Measurements from ENCODE around the gene CA7. TPM values are rescaled to one million over a fixed set of nuclear protein-coding genes. Genes with fewer than 3 reads are reported as not detected.
A peak's percentile ranks its signal among the peaks of the same experiment; 100 is the strongest.
"Not testable (repeated sequence)": the region's sequence is repeated elsewhere in the genome, so short reads cannot be mapped to it uniquely, and the experiment has no call there.

Gene CA7
- total RNA-seq, 4 donors from 2014 or later: 0.33 TPM; not detected in 3

DNA sequence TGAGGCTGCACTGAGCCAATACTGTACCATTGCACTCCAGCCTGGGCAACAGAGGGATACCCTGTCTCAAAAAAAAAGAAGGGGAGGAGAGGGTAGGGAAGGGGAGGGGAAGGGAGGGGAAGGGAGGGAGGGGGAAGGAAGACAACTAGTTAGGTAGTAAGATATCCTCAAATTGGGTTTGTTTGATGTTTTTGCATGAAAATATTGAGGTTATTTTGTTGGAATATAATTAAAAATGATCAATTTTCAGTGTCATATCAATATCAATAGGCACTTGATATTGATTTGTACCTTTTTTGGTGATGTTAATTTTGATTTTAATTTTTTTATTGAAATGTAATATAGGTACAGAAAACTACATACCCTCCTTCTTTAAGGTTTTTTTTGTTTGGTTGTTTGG, 19.5 kb downstream of the CA7 start:
- Histone ChIP-seq H3K27ac (replicated peaks in 1 of 4) (no peak overlapping the region), H3K36me3 (no peaks in the 10 kb centered on the region), H3K4me3 (no peak overlapping the region), H3K27me3 (no peaks in the 10 kb centered on the region), H3K4me1 (peaks cover 6 to 20% (median 18%) of the 10 kb centered on the region in 4 donors), H3K9me3 (no peaks in the 10 kb centered on the region)
- TF ChIP-seq POLR2AphosphoS5 (IDR thresholded peaks at IDR 0.05): no peak
- no peak for TF ChIP-seq POLR2A (IDR thresholded peaks at IDR 0.05; ENCODE audit: low read depth)
- TF ChIP-seq, protein P1, sequence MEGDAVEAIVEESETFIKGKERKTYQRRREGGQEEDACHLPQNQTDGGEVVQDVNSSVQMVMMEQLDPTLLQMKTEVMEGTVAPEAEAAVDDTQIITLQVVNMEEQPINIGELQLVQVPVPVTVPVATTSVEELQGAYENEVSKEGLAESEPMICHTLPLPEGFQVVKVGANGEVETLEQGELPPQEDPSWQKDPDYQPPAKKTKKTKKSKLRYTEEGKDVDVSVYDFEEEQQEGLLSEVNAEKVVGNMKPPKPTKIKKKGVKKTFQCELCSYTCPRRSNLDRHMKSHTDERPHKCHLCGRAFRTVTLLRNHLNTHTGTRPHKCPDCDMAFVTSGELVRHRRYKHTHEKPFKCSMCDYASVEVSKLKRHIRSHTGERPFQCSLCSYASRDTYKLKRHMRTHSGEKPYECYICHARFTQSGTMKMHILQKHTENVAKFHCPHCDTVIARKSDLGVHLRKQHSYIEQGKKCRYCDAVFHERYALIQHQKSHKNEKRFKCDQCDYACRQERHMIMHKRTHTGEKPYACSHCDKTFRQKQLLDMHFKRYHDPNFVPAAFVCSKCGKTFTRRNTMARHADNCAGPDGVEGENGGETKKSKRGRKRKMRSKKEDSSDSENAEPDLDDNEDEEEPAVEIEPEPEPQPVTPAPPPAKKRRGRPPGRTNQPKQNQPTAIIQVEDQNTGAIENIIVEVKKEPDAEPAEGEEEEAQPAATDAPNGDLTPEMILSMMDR (IDR thresholded peaks at IDR 0.05): no peak
- TF ChIP-seq EP300 (IDR thresholded peaks at IDR 0.05): no peak
- DNase-seq (ENCODE audit: extremely low spot score): no peak
- intact Hi-C loops (cut with DNase I): no loop called here

DNA sequence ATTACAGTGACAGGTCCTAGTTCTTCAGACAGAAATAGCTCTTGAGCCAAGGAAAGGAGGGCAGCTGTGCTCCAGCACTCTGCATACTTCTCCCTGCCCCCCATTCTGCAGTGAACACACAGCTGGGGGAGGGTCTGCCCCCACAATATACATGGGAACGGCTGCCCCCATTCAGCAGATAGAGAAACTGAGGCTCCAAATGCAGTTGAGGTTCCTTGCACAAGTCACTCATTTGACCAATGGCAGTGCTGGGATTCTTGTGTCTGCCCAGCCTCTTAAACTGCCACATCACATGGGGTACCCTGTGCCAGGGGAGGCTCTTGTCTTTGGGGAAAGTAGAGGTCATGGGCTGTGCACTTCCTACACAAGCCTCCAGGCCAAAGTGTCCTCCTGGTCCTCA, 25.2 kb downstream of the CA7 start:
- Histone ChIP-seq H3K4me1 (peaks cover 6 to 23% (median 15%) of the 10 kb centered on the region in 4 donors), H3K9me3 (no peaks in the 10 kb centered on the region), H3K27ac (replicated peaks in 1 of 4) (no peak overlapping the region), H3K36me3 (no peaks in the 10 kb centered on the region), H3K27me3 (no peaks in the 10 kb centered on the region), H3K4me3 (no peak overlapping the region)
- 88% methylated on average over 1 of the region's 1 CpG for WGBS
- DNase-seq (ENCODE audit: extremely low spot score): no peak
- TF ChIP-seq POLR2A (IDR thresholded peaks at IDR 0.05; ENCODE audit: low read depth) (no peak), POLR2AphosphoS5 (IDR thresholded peaks at IDR 0.05) (no peak), EP300 (IDR thresholded peaks at IDR 0.05) (no peak)
- TF ChIP-seq, protein P1 (IDR thresholded peaks at IDR 0.05): no peak
- intact Hi-C loops (cut with DNase I): loop anchor here (5.0 kb wide), 2 partner anchors 262 to 462 kb away; no protein-coding TSS in a partner anchor

DNA sequence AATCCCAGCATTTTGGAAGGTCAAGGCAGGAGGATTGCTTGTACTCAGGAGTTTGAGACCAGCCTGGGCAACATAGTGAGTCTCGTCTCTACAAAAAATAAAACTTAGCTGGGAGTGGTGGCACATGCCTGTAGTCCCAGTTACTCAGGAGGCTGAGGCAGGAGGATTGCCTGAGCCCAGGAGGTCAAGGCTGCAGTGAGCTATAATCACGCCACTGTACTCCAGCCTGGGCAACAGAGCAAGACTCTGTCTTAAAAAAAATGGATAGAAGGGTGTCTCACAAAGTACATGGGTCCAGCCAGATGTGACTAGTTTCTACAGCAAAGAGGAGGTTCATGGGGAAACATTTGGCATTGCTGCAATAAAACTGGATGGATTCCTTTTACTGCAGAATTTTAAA, 27.1 kb downstream of the CA7 start:
- H3K4me3 ChIP-seq; H3K9me3 ChIP-seq; intact Hi-C loops (cut with DNase I); DNase-seq (ENCODE audit: extremely low spot score); H3K36me3 ChIP-seq; H3K27ac ChIP-seq (replicated peaks in 1 of 4); H3K27me3 ChIP-seq: not testable (repeated sequence)
- peaks cover 6 to 23% (median 15%) of the 10 kb centered on the region in 4 donors for H3K4me1 ChIP-seq
- 100% methylated on average over 2 of the region's 2 CpGs for WGBS

DNA sequence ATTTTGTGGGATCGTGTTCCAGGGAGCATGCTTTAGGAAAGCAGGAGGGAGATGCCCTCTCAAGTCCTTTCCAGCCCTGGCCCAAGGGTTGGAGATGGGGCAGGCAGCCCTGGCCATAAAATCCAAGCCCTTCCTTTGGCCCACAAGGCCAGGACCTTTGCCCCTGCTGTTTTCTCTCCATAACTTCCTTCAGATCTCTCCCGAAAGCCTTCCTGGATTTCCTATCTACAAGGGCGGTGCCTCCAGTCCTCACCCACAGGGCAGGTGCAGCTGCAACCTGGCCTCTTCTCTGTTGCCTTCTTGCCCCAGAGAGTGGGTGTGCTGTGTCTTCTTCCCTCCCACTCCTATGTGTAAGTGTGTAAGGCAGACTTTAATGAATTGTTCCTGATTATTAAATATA, 27.6 kb downstream of the CA7 start:
- WGBS: 100% methylated on average over 3 of the region's 3 CpGs
- no peak for DNase-seq (ENCODE audit: extremely low spot score)
- intact Hi-C loops (cut with DNase I): no loop called here
- H3K9me3 ChIP-seq: no peaks in the 10 kb centered on the region
- no peak overlapping the region for H3K27ac ChIP-seq (replicated peaks in 1 of 4)
- no peak for TF ChIP-seq EP300 (IDR thresholded peaks at IDR 0.05)
- TF ChIP-seq POLR2A (IDR thresholded peaks at IDR 0.05; ENCODE audit: low read depth): no peak
- TF ChIP-seq, protein P1 (IDR thresholded peaks at IDR 0.05): no peak
- no peaks in the 10 kb centered on the region for H3K36me3 ChIP-seq
- H3K27me3 ChIP-seq: no peaks in the 10 kb centered on the region
- peaks cover 6 to 23% (median 15%) of the 10 kb centered on the region in 4 donors for H3K4me1 ChIP-seq
- no peak overlapping the region for H3K4me3 ChIP-seq

DNA sequence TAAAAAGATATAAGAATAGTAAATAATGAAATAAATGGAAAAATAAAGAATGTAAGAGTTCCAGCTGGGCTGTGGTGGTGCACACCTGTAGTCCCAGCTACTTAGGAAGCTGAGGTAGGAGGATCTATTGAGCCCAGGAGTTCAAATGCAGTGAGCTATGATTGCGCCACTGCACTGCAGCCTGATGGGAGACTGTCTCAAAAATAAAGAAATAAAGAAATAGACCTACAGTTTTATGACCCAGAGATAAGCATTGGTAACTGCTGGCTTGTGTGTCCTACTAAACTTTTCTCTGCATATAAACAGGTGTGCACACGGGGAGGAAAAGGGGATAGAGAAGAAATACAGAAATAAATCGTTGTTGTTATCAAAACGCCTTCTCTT, 28.3 kb downstream of the CA7 start:
- no peak for DNase-seq (ENCODE audit: extremely low spot score)
- TF ChIP-seq POLR2AphosphoS5 (IDR thresholded peaks at IDR 0.05) (no peak), POLR2A (IDR thresholded peaks at IDR 0.05; ENCODE audit: low read depth) (no peak), EP300 (IDR thresholded peaks at IDR 0.05) (no peak)
- TF ChIP-seq, protein P1 (IDR thresholded peaks at IDR 0.05): no peak
- H3K27me3 ChIP-seq: no peaks in the 10 kb centered on the region
- 65% methylated on average over 4 of the region's 4 CpGs for WGBS
- peak overlapping the region; percentile 37 to 51 (median 44) for H3K4me3 ChIP-seq
- peak overlapping the region in 3 of 4 donors; percentile 18 to 35 (median 34) for H3K27ac ChIP-seq (replicated peaks in 1 of 4)
- H3K9me3 ChIP-seq: no peaks in the 10 kb centered on the region
- no peaks in the 10 kb centered on the region for H3K36me3 ChIP-seq
- intact Hi-C loops (cut with DNase I): no loop called here
- peaks cover 6 to 23% (median 15%) of the 10 kb centered on the region in 4 donors for H3K4me1 ChIP-seq
